ENCODE data around the gene TIPARP.

DNA sequence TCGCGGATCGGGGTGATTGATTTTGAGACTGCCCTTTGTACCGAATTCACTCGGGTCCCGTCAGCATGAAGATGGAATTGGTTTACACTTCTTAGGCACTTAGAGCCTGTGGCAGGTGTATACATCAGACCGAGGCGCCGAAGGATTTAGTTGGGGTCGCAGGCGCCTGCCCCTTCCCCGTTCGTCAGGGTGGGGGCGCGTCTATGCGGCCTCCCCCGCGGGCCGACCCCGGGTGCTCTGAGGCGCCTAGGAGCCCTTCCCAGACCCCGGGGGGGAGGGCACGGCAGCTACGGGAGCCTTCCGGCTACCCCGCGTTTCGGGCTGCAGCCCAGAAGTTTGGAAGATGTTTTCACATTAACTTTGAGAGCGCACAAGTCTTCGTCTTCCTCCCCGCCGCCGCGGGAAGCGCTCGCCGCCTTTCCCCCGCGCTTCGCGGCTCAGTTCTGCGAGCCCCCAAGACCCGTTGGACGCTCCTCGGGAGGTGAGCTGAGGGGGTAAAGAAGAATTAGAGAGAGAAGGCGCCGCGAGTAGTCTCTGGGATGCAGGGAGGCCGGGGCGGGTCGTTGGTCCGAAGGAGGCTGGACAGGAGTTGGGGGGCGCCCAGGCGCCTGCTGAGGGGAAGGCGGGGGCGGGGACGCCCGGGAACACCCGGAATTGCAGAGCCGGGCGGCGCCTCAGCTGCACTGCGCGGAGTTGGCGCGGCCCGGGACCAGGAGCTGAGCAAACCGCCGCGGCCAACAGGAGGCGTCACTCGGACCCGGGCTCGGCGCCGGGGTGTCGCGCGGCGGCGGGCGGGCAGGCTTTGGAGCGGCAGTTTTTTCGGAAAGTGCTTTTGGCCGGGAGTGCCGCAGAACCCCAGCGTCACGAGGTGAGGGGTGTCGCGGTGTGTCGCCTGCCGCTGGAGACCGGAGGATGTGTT, 780 bp downstream of the TIPARP start:
- TF ChIP-seq, protein P1, sequence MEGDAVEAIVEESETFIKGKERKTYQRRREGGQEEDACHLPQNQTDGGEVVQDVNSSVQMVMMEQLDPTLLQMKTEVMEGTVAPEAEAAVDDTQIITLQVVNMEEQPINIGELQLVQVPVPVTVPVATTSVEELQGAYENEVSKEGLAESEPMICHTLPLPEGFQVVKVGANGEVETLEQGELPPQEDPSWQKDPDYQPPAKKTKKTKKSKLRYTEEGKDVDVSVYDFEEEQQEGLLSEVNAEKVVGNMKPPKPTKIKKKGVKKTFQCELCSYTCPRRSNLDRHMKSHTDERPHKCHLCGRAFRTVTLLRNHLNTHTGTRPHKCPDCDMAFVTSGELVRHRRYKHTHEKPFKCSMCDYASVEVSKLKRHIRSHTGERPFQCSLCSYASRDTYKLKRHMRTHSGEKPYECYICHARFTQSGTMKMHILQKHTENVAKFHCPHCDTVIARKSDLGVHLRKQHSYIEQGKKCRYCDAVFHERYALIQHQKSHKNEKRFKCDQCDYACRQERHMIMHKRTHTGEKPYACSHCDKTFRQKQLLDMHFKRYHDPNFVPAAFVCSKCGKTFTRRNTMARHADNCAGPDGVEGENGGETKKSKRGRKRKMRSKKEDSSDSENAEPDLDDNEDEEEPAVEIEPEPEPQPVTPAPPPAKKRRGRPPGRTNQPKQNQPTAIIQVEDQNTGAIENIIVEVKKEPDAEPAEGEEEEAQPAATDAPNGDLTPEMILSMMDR (conservative IDR thresholded peaks at IDR 0.05; ENCODE audit: low read length) = peak; percentile 67
- TF ChIP-seq EZH2phosphoT487 (IDR thresholded peaks at IDR 0.05; ENCODE audit: borderline replicate concordance) = no peak
